H1 (cell line): ENCODE data around the gene ABHD13. TPM values are rescaled to one million over a fixed set of nuclear protein-coding genes. Genes with fewer than 3 reads are reported as not detected.

Experiments
- ASH2L ChIP-seq: fragments of 200-600, 300-600 bp; sonication (generic); IDR thresholded peaks from one replicate; pipeline ENCODE4 v1.7.1; 2017; ENCODE audit warnings: low read length
- BACH1 ChIP-seq: IDR thresholded peaks from 2 replicates; pipeline ENCODE4 v1.6.1; 2012; ENCODE audit warnings: low read length, improper control_type of control experiment
- CBX5 ChIP-seq: fragments of 300-800, 300-1000 bp; sonication (generic); IDR thresholded peaks from 2 replicates; pipeline ENCODE4 v1.7.1; 2016; ENCODE audit warnings: antibody characterized with exemption, low read length, low read depth
- EP300 ChIP-seq, 2 experiments: IDR thresholded peaks; 1 replicate in 1 of 2; 2 replicates in 1 of 2; pipeline ENCODE4 v1.6.1; 2011 to 2012; ENCODE audit warnings: low read depth in 2 of 2, low read length in 2 of 2, mild to moderate bottlenecking in 2 of 2, borderline replicate concordance in 1 of 2, inconsistent platforms in 1 of 2, moderate library complexity in 1 of 2
- GABPA ChIP-seq: IDR thresholded peaks from 2 replicates; pipeline ENCODE4 v1.6.1; 2011; ENCODE audit warnings: mild to moderate bottlenecking, low read length, moderate library complexity, borderline replicate concordance; ENCODE audit not compliant: insufficient read depth
- HDAC2 ChIP-seq, 2 experiments: fragments of 300-600 bp in 1 of 2; sonication (generic) in 1 of 2; IDR thresholded peaks; 2 replicates each; pipeline ENCODE4 v1.6.1; 2011 to 2012; ENCODE audit warnings: low read depth in 2 of 2, low read length in 2 of 2, mild to moderate bottlenecking in 2 of 2, moderate library complexity in 2 of 2, borderline replicate concordance in 1 of 2, inconsistent platforms in 1 of 2
- SP2 ChIP-seq: IDR thresholded peaks from 2 replicates; pipeline ENCODE4 v1.6.1; 2012; ENCODE audit warnings: mild to moderate bottlenecking, low read length, inconsistent platforms
- polyA plus RNA-seq, 7 experiments: library from polyadenylated mRNA; depleted of rRNA in 3 of 7; stranded (reverse) in 5 of 7; unstranded in 2 of 7; fragments of >200 nt in 5 of 7; fragments of 200-250 nt in 2 of 7; gene quantifications; 1 replicate in 5 of 7; 2 replicates in 1 of 7; 4 replicates in 1 of 7; pipeline versions ENCODE4 v1.2.1 to v1.2.3, GENCODE V29; 2011 to 2013; ENCODE audit warnings: missing spikeins in 2 of 7, mixed read lengths in 2 of 7
- total RNA-seq: library from RNA; stranded (reverse); fragmentation: NEBNext Ultra II Directional; extraction: Animal tissue kit (Norgen Biotek cat#: 25700); gene quantifications from 2 replicates; pipeline ENCODE4 v1.2.1, GENCODE V29; 2021
- TF ChIP-seq, protein P1 (sequence below), 3 experiments: IDR thresholded peaks; 1 replicate in 2 of 3; 2 replicates in 1 of 3; pipeline versions ENCODE4 v1.5.1 to v1.6.1; 2011; ENCODE audit warnings: low read length in 3 of 3, mild to moderate bottlenecking in 3 of 3, inconsistent platforms in 2 of 3, low read depth in 1 of 3, moderate library complexity in 1 of 3; ENCODE audit not compliant: insufficient read depth in 1 of 3; ENCODE audit errors: control extremely low read depth in 1 of 3

Gene ABHD13
- total and polyA plus RNA-seq, 2 of the 8 experiments (the other 6 are each of a cell fraction or from before 2014, with no cell fraction given): 3.5 to 6.6 TPM

GRCh38 chr13:108276060-108276459, 57.9 kb downstream of the ABHD13 start (continued):
- TF ChIP-seq SP2 (no peak), HDAC2 (IDR thresholded peaks at IDR 0.05; ENCODE audit: borderline replicate concordance in 1 of 2, low read depth in 2 of 2, low read length in 2 of 2) (no peak), GABPA (no peak), BACH1 (no peak), CBX5 (no peak), EP300 (IDR thresholded peaks at IDR 0.05; ENCODE audit: borderline replicate concordance in 1 of 2, low read depth in 2 of 2, low read length in 2 of 2) (no peak), ASH2L (no peak)
- TF ChIP-seq, protein P1, sequence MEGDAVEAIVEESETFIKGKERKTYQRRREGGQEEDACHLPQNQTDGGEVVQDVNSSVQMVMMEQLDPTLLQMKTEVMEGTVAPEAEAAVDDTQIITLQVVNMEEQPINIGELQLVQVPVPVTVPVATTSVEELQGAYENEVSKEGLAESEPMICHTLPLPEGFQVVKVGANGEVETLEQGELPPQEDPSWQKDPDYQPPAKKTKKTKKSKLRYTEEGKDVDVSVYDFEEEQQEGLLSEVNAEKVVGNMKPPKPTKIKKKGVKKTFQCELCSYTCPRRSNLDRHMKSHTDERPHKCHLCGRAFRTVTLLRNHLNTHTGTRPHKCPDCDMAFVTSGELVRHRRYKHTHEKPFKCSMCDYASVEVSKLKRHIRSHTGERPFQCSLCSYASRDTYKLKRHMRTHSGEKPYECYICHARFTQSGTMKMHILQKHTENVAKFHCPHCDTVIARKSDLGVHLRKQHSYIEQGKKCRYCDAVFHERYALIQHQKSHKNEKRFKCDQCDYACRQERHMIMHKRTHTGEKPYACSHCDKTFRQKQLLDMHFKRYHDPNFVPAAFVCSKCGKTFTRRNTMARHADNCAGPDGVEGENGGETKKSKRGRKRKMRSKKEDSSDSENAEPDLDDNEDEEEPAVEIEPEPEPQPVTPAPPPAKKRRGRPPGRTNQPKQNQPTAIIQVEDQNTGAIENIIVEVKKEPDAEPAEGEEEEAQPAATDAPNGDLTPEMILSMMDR (IDR thresholded peaks at IDR 0.05; ENCODE audit: control extremely low read depth in 1 of 3, insufficient read depth in 1 of 3, low read depth in 1 of 3, low read length in 3 of 3): no peak
